A375 (cell line): ENCODE results near the gene ZNF512. TPM values are rescaled to one million over a fixed set of nuclear protein-coding genes. Genes with fewer than 3 reads are reported as not detected.

Experiments used
- small RNA-seq: library from RNA; depleted of rRNA; stranded (forward); fragments of <200 nt; gene quantifications from one replicate; pipeline ENCODE3, GENCODE V24; 2014
- total RNA-seq: library from RNA; depleted of rRNA; stranded (reverse); fragments of >200 nt; shearing (Covaris generic); gene quantifications from 2 replicates; pipeline ENCODE4 v1.2.3, GENCODE V29; 2014; rRNA removed

ZNF512 gene
- 11.7 and 16.8 TPM in 2 replicates for total RNA-seq

GRCh38 chr2:27582695-27583389 is at the start of gene ZNF512:
ZNF512 (plus strand) TSS chr2:27583042; CDS start chr2:27583113, 71 bp downstream.

DNA sequence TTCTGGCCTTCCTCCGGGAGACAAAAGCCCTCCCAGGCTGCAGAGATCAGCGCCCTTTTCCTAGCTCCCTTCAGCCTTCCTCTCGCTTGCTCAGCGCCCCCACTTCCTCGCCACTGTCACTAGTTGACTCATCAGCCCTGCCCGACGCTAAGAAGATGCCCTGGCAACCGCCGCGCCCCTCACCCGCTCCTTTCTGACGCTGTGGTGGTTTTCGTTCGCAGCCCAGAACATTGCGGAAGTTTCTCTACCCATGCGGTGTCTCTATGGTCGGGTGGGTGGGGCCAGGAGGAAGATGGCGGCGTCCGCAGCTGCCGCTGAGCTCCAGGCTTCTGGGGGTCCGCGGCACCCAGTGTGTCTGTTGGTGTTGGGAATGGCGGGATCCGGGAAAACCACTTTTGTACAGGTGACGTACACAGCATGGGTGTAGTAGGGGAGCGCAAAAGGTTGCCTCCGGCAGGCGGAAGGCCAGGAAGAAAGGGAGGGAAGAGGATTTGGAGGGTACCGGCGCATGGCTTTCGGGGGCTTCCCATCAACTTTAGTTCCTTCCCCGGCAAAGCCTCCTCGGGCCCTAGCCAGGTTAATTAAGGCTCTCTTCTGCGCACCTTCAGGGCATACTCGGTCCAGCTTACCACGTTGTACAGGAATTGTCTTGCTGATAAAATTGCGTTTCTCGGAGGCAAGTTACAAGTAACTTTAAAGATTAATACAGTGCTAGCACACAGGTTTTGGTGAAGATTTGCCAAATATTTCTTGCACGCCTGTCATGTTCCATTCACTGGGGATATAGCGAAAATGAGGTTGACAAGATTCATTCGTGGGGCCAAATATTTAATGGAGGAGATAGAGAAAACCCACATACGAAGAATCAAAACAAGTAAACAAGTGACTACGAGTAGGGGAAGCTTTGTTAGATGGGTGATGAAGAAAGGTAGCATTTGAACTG is 46.2 kb downstream of the ZNF512 start, which contains the start of the genes CCDC121 and GPN1:
CCDC121 (minus strand) TSS at position 246 of the 943 bp plus-strand sequence. CDS start 1,213 bp downstream, outside the sequence.
GPN1 (plus strand) TSS at position 284 of the 943 bp plus-strand sequence; CDS start at position 293, 9 bp downstream.

DNA sequence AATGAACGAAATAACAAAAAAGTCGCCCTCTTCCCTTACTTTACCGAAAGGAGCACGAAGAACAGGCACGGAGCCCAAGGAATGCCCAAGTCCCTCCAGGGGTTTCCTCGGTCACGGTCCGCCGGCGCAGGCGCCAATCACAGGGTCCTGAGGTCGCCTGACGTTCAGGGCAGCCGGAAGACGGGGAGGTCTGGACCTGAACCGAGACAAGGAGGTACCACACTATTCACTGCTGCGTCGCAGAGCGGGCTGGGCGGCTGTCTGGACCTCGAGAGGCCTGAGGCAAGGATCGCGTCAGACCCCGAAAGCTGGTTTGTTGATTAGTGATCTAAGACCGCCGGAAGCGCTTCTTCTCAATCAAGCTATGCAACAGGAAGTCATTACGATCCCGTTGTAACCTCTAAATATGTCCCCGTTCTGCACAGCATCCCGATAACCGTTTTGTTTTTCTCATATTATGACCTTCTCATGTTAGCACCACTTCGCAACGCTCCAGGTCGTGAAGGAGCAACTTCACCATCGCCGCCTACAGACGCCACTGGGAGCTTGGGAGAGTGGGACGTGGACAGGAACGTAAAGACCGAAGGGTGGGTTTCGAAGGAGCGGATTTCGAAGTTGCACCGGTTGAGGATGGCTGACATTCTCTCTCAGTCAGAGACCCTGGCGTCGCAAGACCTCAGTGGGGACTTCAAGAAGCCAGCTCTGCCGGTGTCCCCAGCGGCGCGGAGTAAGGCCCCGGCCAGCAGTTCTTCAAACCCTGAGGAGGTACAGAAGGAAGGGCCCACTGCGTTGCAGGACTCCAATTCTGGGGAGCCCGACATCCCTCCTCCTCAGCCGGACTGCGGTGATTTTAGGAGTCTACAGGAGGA is 80.7 kb downstream of the ZNF512 start, which contains the start of the genes SLC4A1AP and SUPT7L:
SLC4A1AP (plus strand) TSS at position 605 of the 869 bp plus-strand sequence; CDS start at position 631, 26 bp downstream.
SUPT7L (minus strand) TSS at position 330 of the 869 bp plus-strand sequence. CDS start 1,422 bp downstream, outside the sequence.

Small RNA genes within 50 kb of the gene (small RNA-seq; reads per million reads assigned to genes)
- gene RF00340, result not detected

Other genes with a start within 250 kb of the ZNF512 start
- 55.7 and 61.9 TPM in 2 replicates for gene GTF3C2, start 226.3 kb upstream of the ZNF512 start, total RNA-seq
- gene EIF2B4, start 212.7 kb upstream of the ZNF512 start, total RNA-seq, result 33.2 and 38.4 TPM in 2 replicates
- 119 and 144 TPM in 2 replicates for gene SNX17, start 212.4 kb upstream of the ZNF512 start, total RNA-seq
- gene ZNF513, start 202.3 kb upstream of the ZNF512 start, total RNA-seq, result 22.8 and 24.3 TPM in 2 replicates
- 165 and 169 TPM in 2 replicates for gene PPM1G, start 173.5 kb upstream of the ZNF512 start, total RNA-seq
- gene NRBP1, start 154.4 kb upstream of the ZNF512 start, total RNA-seq, result 67.3 and 72.5 TPM in 2 replicates
- 0.60 TPM in 1 of 2 replicates, not detected in the other for gene KRTCAP3, start 140.7 kb upstream of the ZNF512 start, total RNA-seq
- 26.5 and 29.8 TPM in 2 replicates for gene IFT172, start 93.3 kb upstream of the ZNF512 start, total RNA-seq
- gene FNDC4, start 87.8 kb upstream of the ZNF512 start, total RNA-seq, result 3.2 and 3.8 TPM in 2 replicates
- gene GCKR, start 86.2 kb upstream of the ZNF512 start, total RNA-seq, result not detected in 2 replicates
- 1.8 and 3.5 TPM in 2 replicates for gene CCDC121, start 46.0 kb downstream of the ZNF512 start, total RNA-seq
- 28.0 and 28.1 TPM in 2 replicates for gene GPN1, start 46.0 kb downstream of the ZNF512 start, total RNA-seq
- 20.2 and 21.6 TPM in 2 replicates for gene SUPT7L, start 80.6 kb downstream of the ZNF512 start, total RNA-seq
- 33.5 and 36.7 TPM in 2 replicates for gene SLC4A1AP, start 80.8 kb downstream of the ZNF512 start, total RNA-seq
- 186 and 251 TPM in 2 replicates for gene MRPL33, start 188.7 kb downstream of the ZNF512 start, total RNA-seq